SK-N-SH (cell line): ENCODE measurements around the gene ZNF180. TPM values are rescaled to one million over a fixed set of nuclear protein-coding genes. Genes with fewer than 3 reads are reported as not detected.
"Not testable (repeated sequence)": the region's sequence is repeated elsewhere in the genome, so short reads cannot be mapped to it uniquely, and the experiment has no call there.

ENCODE experiments used
- CTCF ChIA-PET: fragments of 300-600, 350-600 bp; formaldehyde crosslinking; extraction: SDS; loops from one replicate; lab custom pipeline; 2021; lab: Yijun Ruan, JAX
- POLR2A ChIA-PET: fragments of 350-600 bp; sonication (Branson Sonifier 250); formaldehyde crosslinking; extraction: SDS; loops from one replicate; lab custom pipeline; 2020; ENCODE audit warnings: antibody characterized with exemption, inconsistent platforms; lab: Yijun Ruan, JAX
- DNase-seq: peaks from one replicate; pipeline ENCODE4 v3.0.0; 2012
- H2AFZ ChIP-seq: fragments of 200-600 bp; sonication (generic); 2 replicates; pipeline ENCODE4 v1.8.1; 2016; ENCODE audit warnings: antibody characterized with exemption, mild to moderate bottlenecking, low read depth
- H3F3A ChIP-seq: fragments of 200-600 bp; sonication (generic); replicated peaks from 2 replicates; pipeline ENCODE3; 2016; ENCODE audit warnings: antibody characterized with exemption, mild to moderate bottlenecking; ENCODE audit not compliant: insufficient read depth
- H3K27ac ChIP-seq, 2 experiments: fragments of 200-500 bp in 1 of 2; fragments of 200-600 bp in 1 of 2; sonication (Bioruptor generic) in 1 of 2; sonication (generic), shearing (Covaris generic) in 1 of 2; 2 replicates each; pipeline versions ENCODE4 v1.5.1 to v1.6.1; 2014 to 2016; ENCODE audit warnings: low read depth in 2 of 2, inconsistent platforms in 1 of 2, low read length in 1 of 2, mild to moderate bottlenecking in 1 of 2, mixed read lengths in 1 of 2
- H3K27me3 ChIP-seq: fragments of 200-600 bp; sonication (generic), shearing (Covaris generic); 2 replicates; pipeline ENCODE4 v1.6.1; 2016; ENCODE audit warnings: mixed run types; ENCODE audit not compliant: insufficient read depth
- H3K36me3 ChIP-seq, 2 experiments: fragments of 200-500 bp in 1 of 2; fragments of 200-600 bp in 1 of 2; sonication (Bioruptor generic) in 1 of 2; sonication (generic) in 1 of 2; replicated peaks in 1 of 2; 2 replicates each; pipeline versions ENCODE3 to v1.5.1; 2014 to 2016; ENCODE audit warnings: low read length in 1 of 2, mild to moderate bottlenecking in 1 of 2; ENCODE audit not compliant: insufficient read depth in 2 of 2, control insufficient read depth in 1 of 2
- H3K4me1 ChIP-seq, 2 experiments: fragments of 200-500 bp in 1 of 2; fragments of 200-600 bp in 1 of 2; sonication (Bioruptor generic) in 1 of 2; sonication (generic), shearing (Covaris generic) in 1 of 2; 2 replicates each; pipeline versions ENCODE4 v1.5.1 to v1.6.1; 2014 to 2016; ENCODE audit warnings: low read depth in 1 of 2, low read length in 1 of 2, mixed run types in 1 of 2; ENCODE audit not compliant: insufficient read depth in 2 of 2, control insufficient read depth in 1 of 2
- H3K4me2 ChIP-seq: fragments of 200-600 bp; sonication (generic), shearing (Covaris generic); 2 replicates; pipeline ENCODE4 v1.6.1; 2017; ENCODE audit warnings: mixed run types
- H3K4me3 ChIP-seq, 2 experiments: fragments of 200-500 bp in 1 of 2; fragments of 200-600 bp in 1 of 2; sonication (Bioruptor generic) in 1 of 2; sonication (generic), shearing (Covaris generic) in 1 of 2; 2 replicates each; pipeline versions ENCODE4 v1.5.1 to v1.8.1; 2014 to 2016; ENCODE audit warnings: low read depth in 2 of 2, inconsistent platforms in 1 of 2, low read length in 1 of 2, mild to moderate bottlenecking in 1 of 2, mixed read lengths in 1 of 2, moderate library complexity in 1 of 2
- H3K79me2 ChIP-seq: fragments of 200-600 bp; sonication (generic); 2 replicates; pipeline ENCODE4 v1.8.1; 2017; ENCODE audit warnings: mild to moderate bottlenecking; ENCODE audit not compliant: insufficient read depth
- H3K9ac ChIP-seq: fragments of 200-600 bp; sonication (generic); 2 replicates; pipeline ENCODE4 v1.6.1; 2017; ENCODE audit warnings: mixed run types
- H3K9me2 ChIP-seq: fragments of 200-600 bp; sonication (generic); 2 replicates; pipeline ENCODE4 v1.6.1; 2017; ENCODE audit warnings: mixed run types
- H3K9me3 ChIP-seq: fragments of 200-600 bp; sonication (generic); 2 replicates; pipeline ENCODE4 v1.6.1; 2017; ENCODE audit warnings: mixed run types, mild to moderate bottlenecking, moderate library complexity
- H4K20me1 ChIP-seq: fragments of 200-600 bp; sonication (generic); 2 replicates; pipeline ENCODE4 v1.6.1; 2017; ENCODE audit warnings: mild to moderate bottlenecking, mixed run types; ENCODE audit not compliant: insufficient read depth
- EP300 ChIP-seq, 2 experiments: IDR thresholded peaks; 2 replicates each; pipeline versions ENCODE4 v1.4.0 to v1.6.1; 2012; ENCODE audit warnings: borderline replicate concordance in 1 of 2, low read depth in 1 of 2, low read length in 1 of 2
- FOXJ3 ChIP-seq: sonication (generic); formaldehyde crosslinking; IDR thresholded peaks from 2 replicates; pipeline ENCODE4 v1.5.1; 2020; ENCODE audit warnings: mild to moderate bottlenecking, missing genetic modification reagents
- GABPA ChIP-seq: IDR thresholded peaks from 2 replicates; pipeline ENCODE4 v1.4.0; 2012; ENCODE audit warnings: low read depth, mild to moderate bottlenecking
- MEF2A ChIP-seq: IDR thresholded peaks from 2 replicates; pipeline ENCODE4 v1.4.0; 2012; ENCODE audit warnings: low read depth, borderline replicate concordance
- POLR2AphosphoS5 ChIP-seq: IDR thresholded peaks from 2 replicates; pipeline ENCODE4 v1.6.1; 2012; ENCODE audit warnings: low read depth, low read length
- RAD21 ChIP-seq: IDR thresholded peaks from 2 replicates; pipeline ENCODE4 v1.6.1; 2012; ENCODE audit warnings: mild to moderate bottlenecking, low read length
- RCOR1 ChIP-seq: fragments of 150-350 bp; IDR thresholded peaks from 2 replicates; pipeline ENCODE4 v1.6.1; 2017; ENCODE audit warnings: antibody characterized with exemption, low read length
- RFX5 ChIP-seq: IDR thresholded peaks from 2 replicates; pipeline ENCODE4 v1.6.1; 2012; ENCODE audit warnings: mild to moderate bottlenecking, improper control_type of control experiment, low read length
- YY1 ChIP-seq: IDR thresholded peaks from 2 replicates; pipeline ENCODE4 v1.4.0; 2012; ENCODE audit warnings: low read depth, mild to moderate bottlenecking
- WGBS: methylation state at CpG from one replicate; pipeline ENCODE4 v1.1.6; 2017; ENCODE audit warnings: low lambda C conversion rate; 5-methylcytosine and 5-hydroxymethylcytosine counted together
- polyA plus RNA-seq, 3 experiments: library from polyadenylated mRNA; depleted of rRNA; stranded (reverse); fragments of >200 nt; gene quantifications; 2 replicates each; pipeline ENCODE4 v1.2.3, GENCODE V29; 2012
- TF ChIP-seq, protein P1 (sequence below): IDR thresholded peaks from 2 replicates; pipeline ENCODE4 v1.4.0; 2012; ENCODE audit warnings: low read depth, borderline replicate concordance
- TF ChIP-seq, protein P2 (sequence below): IDR thresholded peaks from 2 replicates; pipeline ENCODE4 v1.6.1; 2012; ENCODE audit warnings: mild to moderate bottlenecking, low read depth, low read length, moderate library complexity
- TF ChIP-seq, protein P3 (sequence below): IDR thresholded peaks from 2 replicates; pipeline ENCODE4 v1.4.0; 2012; ENCODE audit warnings: low read depth, borderline replicate concordance

The ZNF180 gene
- polyA plus RNA-seq, 1 of the 3 experiments (the other 2 are of a cell fraction), result 1.5 TPM

DNA sequence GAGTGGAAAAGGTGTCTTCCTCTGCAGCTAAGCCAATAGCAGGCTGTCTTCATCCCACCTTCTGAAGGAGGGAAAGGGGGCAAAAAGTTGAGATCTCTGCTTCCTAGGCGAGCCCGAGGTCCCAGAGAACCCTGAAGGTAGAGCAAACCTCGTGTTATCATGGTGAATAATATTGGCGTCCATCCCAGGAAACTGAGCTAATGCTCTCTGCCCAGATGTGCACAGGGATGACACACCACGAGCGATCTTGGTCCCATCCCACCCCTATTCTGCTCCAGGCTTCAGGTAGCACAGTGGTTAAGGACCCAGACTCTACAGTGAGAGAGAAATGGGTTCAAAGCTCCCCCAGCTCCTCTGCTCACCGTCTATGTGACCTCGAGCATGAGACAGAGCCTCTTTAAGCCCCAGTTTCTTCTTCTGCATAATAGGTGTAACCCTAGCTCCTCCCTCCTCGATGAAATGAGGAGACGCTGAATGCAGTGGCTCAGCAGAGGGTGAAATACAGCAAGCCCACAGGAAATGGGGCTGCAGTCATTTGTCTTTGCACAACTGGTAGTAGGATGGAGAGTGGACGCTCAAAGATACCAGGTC lies 39.0 kb upstream of the ZNF180 start:
- H3K27ac ChIP-seq, result no peak overlapping the region
- H3K4me1 ChIP-seq, result no peaks in the 10 kb centered on the region
- H3K79me2 ChIP-seq, result no peaks in the 10 kb centered on the region
- no peak overlapping the region for H3K4me3 ChIP-seq
- no peak for DNase-seq
- peaks cover 16% of the 10 kb centered on the region; the same call in 1 of the 2 replicates for H3K27me3 ChIP-seq
- WGBS, result 3% methylated on average over 10 of the region's 11 CpGs
- H4K20me1 ChIP-seq, result no peaks in the 10 kb centered on the region
- no peak overlapping the region for H2AFZ ChIP-seq
- no peaks in the 10 kb centered on the region for H3F3A ChIP-seq
- H3K4me2 ChIP-seq, result no peak overlapping the region
- H3K36me3 ChIP-seq, result no peaks in the 10 kb centered on the region
- H3K9ac ChIP-seq, result no peak overlapping the region
- CTCF ChIA-PET, result interaction anchor here (1.0 to 6.4 kb wide), 4 partner anchors 23 to 118 kb away, joined by 3 to 20 read pairs (median 4); no protein-coding TSS in a partner anchor
- H3K9me3 ChIP-seq, result no peaks in the 10 kb centered on the region
- no peaks in the 10 kb centered on the region for H3K9me2 ChIP-seq
- TF ChIP-seq, protein P1, sequence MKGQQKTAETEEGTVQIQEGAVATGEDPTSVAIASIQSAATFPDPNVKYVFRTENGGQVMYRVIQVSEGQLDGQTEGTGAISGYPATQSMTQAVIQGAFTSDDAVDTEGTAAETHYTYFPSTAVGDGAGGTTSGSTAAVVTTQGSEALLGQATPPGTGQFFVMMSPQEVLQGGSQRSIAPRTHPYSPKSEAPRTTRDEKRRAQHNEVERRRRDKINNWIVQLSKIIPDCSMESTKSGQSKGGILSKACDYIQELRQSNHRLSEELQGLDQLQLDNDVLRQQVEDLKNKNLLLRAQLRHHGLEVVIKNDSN, result no peak
- TF ChIP-seq RFX5 (no peak), MEF2A (no peak), RAD21 (no peak), FOXJ3 (no peak), POLR2AphosphoS5 (no peak), RCOR1 (no peak), EP300 (IDR thresholded peaks at IDR 0.05; ENCODE audit: borderline replicate concordance in 1 of 2, low read depth in 1 of 2, low read length in 1 of 2) (no peak), GABPA (no peak), YY1 (no peak)
- TF ChIP-seq, protein P2, sequence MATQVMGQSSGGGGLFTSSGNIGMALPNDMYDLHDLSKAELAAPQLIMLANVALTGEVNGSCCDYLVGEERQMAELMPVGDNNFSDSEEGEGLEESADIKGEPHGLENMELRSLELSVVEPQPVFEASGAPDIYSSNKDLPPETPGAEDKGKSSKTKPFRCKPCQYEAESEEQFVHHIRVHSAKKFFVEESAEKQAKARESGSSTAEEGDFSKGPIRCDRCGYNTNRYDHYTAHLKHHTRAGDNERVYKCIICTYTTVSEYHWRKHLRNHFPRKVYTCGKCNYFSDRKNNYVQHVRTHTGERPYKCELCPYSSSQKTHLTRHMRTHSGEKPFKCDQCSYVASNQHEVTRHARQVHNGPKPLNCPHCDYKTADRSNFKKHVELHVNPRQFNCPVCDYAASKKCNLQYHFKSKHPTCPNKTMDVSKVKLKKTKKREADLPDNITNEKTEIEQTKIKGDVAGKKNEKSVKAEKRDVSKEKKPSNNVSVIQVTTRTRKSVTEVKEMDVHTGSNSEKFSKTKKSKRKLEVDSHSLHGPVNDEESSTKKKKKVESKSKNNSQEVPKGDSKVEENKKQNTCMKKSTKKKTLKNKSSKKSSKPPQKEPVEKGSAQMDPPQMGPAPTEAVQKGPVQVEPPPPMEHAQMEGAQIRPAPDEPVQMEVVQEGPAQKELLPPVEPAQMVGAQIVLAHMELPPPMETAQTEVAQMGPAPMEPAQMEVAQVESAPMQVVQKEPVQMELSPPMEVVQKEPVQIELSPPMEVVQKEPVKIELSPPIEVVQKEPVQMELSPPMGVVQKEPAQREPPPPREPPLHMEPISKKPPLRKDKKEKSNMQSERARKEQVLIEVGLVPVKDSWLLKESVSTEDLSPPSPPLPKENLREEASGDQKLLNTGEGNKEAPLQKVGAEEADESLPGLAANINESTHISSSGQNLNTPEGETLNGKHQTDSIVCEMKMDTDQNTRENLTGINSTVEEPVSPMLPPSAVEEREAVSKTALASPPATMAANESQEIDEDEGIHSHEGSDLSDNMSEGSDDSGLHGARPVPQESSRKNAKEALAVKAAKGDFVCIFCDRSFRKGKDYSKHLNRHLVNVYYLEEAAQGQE, result no peak
- TF ChIP-seq, protein P3, sequence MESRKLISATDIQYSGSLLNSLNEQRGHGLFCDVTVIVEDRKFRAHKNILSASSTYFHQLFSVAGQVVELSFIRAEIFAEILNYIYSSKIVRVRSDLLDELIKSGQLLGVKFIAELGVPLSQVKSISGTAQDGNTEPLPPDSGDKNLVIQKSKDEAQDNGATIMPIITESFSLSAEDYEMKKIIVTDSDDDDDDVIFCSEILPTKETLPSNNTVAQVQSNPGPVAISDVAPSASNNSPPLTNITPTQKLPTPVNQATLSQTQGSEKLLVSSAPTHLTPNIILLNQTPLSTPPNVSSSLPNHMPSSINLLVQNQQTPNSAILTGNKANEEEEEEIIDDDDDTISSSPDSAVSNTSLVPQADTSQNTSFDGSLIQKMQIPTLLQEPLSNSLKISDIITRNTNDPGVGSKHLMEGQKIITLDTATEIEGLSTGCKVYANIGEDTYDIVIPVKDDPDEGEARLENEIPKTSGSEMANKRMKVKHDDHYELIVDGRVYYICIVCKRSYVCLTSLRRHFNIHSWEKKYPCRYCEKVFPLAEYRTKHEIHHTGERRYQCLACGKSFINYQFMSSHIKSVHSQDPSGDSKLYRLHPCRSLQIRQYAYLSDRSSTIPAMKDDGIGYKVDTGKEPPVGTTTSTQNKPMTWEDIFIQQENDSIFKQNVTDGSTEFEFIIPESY, result no peak
- POLR2A ChIA-PET, result no interaction called here

DNA sequence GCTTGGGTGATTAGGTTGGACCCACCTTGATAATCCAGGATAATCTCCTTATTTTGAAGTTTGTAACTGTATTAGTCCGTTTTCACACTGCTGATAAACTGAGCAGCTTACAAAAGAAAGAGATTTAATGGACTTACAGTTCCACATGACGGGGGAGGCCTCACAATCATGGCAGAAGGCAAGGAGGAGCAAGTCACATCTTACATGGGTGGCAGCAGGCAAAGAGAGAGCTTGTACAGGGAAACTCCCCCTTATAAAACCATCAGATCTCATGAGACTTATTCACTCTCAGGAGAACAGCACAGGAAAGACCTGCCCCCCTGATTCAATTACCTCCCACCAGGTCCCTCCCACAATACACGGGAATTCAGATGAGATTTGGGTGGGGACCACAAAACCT lies 35.0 kb upstream of the ZNF180 start:
- DNase-seq, H3F3A ChIP-seq: not testable (repeated sequence)
- CTCF ChIA-PET, result interaction anchor here (6.4 kb wide), 1 partner anchor 36 kb away, joined by 20 read pairs; no protein-coding TSS in a partner anchor

More for the DNA sequence above, 35.0 kb upstream of the ZNF180 start:
- H3K9me2 ChIP-seq, H3K9me3 ChIP-seq, H3K4me1 ChIP-seq, H3K9ac ChIP-seq, H2AFZ ChIP-seq, POLR2A ChIA-PET, H4K20me1 ChIP-seq, H3K79me2 ChIP-seq, H3K36me3 ChIP-seq, H3K4me3 ChIP-seq, H3K27ac ChIP-seq, H3K4me2 ChIP-seq: not testable (repeated sequence)
- WGBS, result 4% methylated on average over 3 of the region's 3 CpGs
- H3K27me3 ChIP-seq, result peaks cover 33% of the 10 kb centered on the region; the same call in 1 of the 2 replicates
